HG03060 (cell line): ENCODE measurements around the gene TBC1D7.

Experiments
- ATAC-seq: cut with Tn5 transposase; IDR thresholded peaks from one replicate; pipeline ENCODE4 v1.9.1; 2021; ENCODE audit warnings: low read depth, moderate number of reproducible peaks; ENCODE audit not compliant: unreplicated experiment

TBC1D7 gene

GRCh38 chr6:13296536-13296997 lies 31.8 kb downstream of the TBC1D7 start:
- no peak for ATAC-seq

- no peak for ATAC-seq
These were observed 32.8 kb downstream of the TBC1D7 start for GRCh38 chr6:13295576-13295975.

- ATAC-seq: no peak
These were observed 33.8 kb downstream of the TBC1D7 start for GRCh38 chr6:13294499-13295069.

GRCh38 chr6:13292774-13293173 lies 35.6 kb downstream of the TBC1D7 start:
- ATAC-seq: no peak

GRCh38 chr6:13290335-13290734 lies 38.0 kb downstream of the TBC1D7 start:
- no peak for ATAC-seq

- no peak for ATAC-seq
These were observed 38.5 kb downstream of the TBC1D7 start for GRCh38 chr6:13289789-13290318.

- ATAC-seq: no peak
These were observed 39.4 kb downstream of the TBC1D7 start for GRCh38 chr6:13288969-13289391.

GRCh38 chr6:13288481-13288880 lies 39.9 kb downstream of the TBC1D7 start:
- ATAC-seq: no peak

- ATAC-seq: no peak
These were observed 41.2 kb downstream of the TBC1D7 start for GRCh38 chr6:13287104-13287503.

- no peak for ATAC-seq
These were observed 42.2 kb downstream of the TBC1D7 start for GRCh38 chr6:13286181-13286580.

- ATAC-seq: no peak
These were observed 42.6 kb downstream of the TBC1D7 start for GRCh38 chr6:13285705-13286104.

- no peak for ATAC-seq
These were observed 43.7 kb downstream of the TBC1D7 start for GRCh38 chr6:13284646-13285045.

GRCh38 chr6:13283331-13283730 lies 45.0 kb downstream of the TBC1D7 start:
- ATAC-seq: no peak

- ATAC-seq: no peak
These were observed 45.8 kb downstream of the TBC1D7 start for GRCh38 chr6:13282393-13283069.

GRCh38 chr6:13281686-13282085 lies 46.7 kb downstream of the TBC1D7 start:
- no peak for ATAC-seq

- no peak for ATAC-seq
These were observed 48.1 kb downstream of the TBC1D7 start for GRCh38 chr6:13280254-13280653.

- no peak for ATAC-seq
These were observed 49.3 kb downstream of the TBC1D7 start for GRCh38 chr6:13278991-13279390.

- no peak for ATAC-seq
These were observed 50.2 kb downstream of the TBC1D7 start for GRCh38 chr6:13278164-13278563.

- ATAC-seq: no peak
These were observed 51.1 kb downstream of the TBC1D7 start for GRCh38 chr6:13277231-13277630.

- no peak for ATAC-seq
These were observed 52.8 kb downstream of the TBC1D7 start for GRCh38 chr6:13275435-13275989.

- ATAC-seq: no peak
These were observed 53.5 kb downstream of the TBC1D7 start for GRCh38 chr6:13274707-13275434.
